A673 (cell line): ENCODE measurements around the gene SPG11.

Experiments used
- CTCF ChIP-seq: fragments of 300-800, 200-600 bp; sonication (generic); conservative IDR thresholded peaks from 2 replicates; pipeline ENCODE4 v1.5.1; 2017; ENCODE audit warnings: low read depth, mild to moderate bottlenecking, antibody characterized with exemption, low read length, moderate library complexity, mixed read lengths
- EZH2 ChIP-seq: fragments of 200-600 bp; sonication (generic); IDR thresholded peaks from 2 replicates; pipeline ENCODE4 v1.6.1; 2017; ENCODE audit warnings: borderline replicate concordance, low read depth, mild to moderate bottlenecking, mixed read lengths, antibody characterized with exemption, low read length; ENCODE audit not compliant: poor library complexity, severe bottlenecking

GRCh38 chr15:44697014-44697413, 33.6 kb upstream of the SPG11 start:
- no peak for TF ChIP-seq EZH2
- TF ChIP-seq CTCF: no peak
